DMS 273 (cell line): ENCODE results near the gene SLC44A1.

Source experiments
- DNase-seq: peaks from one replicate; lab custom pipeline; 2025; ENCODE audit not compliant: unreplicated experiment; lab: John Stamatoyannopoulos, UW

SLC44A1 gene

DNA sequence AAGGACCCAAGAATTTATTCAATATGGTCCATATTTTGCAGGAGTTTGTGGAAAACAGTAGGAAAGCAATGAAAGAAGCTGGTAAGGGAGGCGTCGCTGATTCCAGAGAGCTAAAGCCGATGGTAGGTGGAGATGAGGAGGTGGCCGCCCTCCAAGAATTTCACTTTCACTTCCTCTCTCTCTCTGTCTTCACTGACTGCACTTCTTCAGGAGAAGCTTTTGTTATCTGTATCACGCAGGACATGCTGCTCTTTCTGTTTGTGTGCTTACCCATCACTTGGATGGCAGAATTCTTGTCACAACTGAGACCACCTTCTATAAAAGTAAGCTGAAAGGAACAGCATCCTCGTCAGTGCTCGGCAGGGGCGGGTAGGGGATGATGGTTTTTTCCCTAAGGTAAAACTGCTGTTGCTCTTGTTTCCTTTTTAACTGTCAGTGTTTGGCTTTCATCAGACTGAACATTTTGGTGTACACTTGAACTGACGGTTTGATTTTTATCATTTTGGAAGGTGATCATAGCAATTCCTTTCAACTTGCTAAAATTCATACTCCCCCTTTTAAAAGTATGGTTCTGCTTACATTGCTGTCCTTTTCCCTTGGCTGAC, 141.0 kb downstream of the SLC44A1 start:
- no peak for DNase-seq

DNA sequence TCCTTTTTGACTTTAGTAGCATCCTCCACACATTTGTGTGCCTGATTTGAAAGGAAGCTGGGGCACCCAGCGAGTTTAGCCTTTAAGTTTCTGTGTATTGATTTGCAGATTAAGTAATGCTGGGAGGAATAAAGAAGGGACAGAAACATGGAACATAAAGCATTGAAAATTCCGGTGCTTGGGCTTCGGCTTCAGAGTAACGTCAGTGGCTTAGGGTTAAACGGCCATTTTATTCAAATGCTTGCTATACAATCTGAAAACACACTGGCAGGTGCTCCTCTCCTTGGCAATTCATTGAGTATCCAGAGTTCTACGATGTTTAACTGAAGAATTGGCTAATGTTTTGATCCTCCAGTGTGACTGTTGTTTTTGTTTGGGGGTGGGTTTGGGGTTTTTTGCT, 145.3 kb downstream of the SLC44A1 start:
- no peak for DNase-seq

DNA sequence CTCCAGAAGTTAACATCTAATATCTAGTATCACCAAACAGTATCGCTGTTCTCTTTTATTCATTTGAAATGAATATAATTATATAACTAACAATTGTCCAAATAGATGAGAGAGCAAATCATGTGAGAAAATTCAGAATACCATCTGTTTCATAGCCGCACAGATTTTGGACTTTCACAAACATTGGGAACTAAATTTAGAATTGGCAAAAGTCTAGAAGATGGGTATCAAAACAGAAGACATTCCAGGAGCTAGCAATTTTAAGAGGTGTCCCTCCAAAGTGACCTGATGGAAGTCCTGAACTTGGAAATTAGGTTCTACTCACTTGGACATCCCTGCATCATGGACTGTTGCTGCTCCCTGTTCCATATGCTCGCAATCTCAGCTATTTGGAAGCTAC, 146.4 kb downstream of the SLC44A1 start:
- DNase-seq, result peak; percentile 41

DNA sequence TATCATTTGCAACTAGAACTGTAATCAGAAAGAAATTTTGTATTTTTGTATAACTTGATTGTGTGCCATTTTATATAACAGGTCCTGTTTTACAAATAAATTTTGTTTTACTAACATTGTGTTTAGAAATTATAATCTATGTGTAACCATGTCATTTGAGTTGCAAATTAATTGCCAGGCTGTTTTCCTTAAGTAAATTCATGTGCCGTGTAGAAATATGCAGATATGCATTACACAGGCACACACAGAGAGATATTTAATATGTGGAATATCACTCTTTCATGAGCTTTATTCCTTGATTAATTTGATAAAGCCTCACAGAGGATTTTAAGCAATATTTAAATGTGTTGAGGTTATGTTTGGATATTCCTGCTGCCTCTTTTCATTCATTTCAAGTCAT, 146.8 kb downstream of the SLC44A1 start:
- DNase-seq, result peak; percentile 28

DNA sequence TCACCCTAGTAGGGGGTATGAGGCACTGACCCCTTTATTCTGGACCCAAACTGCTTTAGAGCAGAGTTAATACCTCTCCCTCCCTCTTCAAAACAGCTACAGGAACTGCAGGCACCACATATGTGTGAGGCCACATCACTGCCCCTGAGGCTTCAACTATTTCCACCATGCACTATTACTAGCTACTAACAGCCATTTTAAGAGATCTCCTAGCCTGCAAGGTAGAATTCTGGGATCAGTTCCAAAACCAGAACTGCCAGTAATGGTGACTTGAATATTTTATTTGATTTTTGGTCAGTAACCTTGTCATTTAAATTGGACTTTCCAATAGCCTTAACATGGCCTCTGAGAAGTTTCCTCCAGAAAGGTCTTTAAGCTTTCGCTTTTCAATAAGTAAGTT, 148.1 kb downstream of the SLC44A1 start:
- peak; percentile 51 for DNase-seq

DNA sequence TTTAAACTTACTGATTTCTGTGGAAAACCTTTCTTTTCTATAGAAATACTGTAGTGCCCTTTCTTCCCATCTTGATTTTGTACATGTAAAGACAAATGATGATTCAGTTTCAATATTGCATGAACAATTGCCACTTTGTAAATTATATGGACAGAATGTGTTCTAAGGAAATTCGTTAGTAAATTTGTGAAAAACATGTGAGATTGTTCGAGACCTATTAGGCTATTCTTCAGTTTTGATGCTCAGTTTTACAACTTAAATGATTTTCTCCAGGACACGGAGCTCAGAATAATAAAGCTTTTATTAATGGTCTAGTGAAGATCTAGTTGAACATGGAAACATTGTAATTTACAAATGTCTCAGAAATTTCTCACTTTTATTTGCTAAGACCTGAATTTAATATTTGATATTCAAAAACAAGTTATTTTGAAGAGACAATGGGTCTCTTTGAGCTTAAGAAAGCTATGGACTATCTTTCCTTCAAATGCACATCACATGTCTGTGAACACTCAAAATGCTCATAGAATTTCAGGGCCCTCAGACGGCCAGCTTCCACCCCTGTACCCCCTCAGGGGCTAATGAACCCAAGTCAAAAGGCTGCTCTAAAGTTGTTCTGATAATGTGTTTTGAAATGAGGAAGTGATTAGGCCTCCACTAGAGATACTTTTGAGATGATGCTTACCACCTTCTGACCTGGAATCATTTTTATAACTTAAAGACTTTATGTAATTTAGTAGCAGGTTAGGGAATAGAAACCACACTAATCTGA, 149.3 kb downstream of the SLC44A1 start:
- no peak for DNase-seq

DNA sequence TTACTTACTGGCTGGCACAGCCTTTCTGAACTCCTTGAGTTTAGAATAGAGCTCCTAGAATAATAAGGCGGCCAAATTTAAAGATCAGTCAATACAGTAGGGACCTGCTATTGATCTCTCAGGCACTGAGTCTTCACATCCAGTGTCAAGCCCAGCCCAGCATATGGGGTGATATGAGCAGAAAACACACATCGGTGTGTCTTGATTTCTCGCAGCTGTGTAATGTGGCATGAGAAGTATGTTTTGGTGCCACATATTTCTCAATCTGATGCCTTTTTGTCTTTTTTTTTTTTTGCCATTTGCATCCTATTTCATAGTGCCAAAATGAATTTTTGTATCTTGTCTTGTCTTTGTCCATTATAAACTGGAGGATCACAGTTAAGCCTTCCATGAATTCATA, 152.0 kb downstream of the SLC44A1 start:
- DNase-seq, result peak; percentile 20

DNA sequence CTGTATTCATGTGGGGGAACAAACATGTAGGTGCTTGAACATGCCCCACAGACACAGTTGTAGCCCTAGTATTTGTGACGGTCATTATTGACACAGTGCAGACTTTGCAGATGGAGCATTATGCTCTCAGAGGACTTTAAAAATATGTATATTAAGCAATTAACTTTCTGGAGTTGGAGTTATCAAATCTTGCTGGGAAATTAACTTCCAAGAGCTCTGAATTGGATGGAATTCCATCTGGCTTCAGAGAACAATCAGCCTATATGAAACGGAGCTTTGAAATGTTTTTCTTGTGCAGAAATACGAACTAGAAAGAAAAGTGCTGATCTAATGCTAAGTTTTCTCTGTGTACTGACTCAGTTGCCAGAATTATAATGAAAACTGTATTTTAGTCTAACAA, 152.4 kb downstream of the SLC44A1 start:
- DNase-seq, result peak; percentile 28

DNA sequence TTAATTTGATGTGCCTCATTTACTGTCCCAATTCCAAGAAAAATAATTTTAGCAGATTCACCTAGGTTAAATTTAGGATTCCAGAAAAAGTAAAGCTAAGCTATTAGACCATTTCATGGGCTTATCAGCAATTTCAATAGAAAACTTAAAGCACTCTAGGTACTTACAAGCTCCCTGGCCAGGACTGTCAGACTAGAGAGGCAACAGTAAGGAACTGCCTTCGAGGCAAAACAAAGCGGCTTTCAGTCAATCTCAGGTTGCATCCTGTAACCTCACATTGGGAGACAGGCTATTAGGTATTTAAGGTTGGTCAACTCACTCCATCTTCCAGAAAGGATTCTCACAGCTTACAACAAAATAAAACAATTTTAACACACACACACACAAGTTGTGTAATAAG, 154.7 kb downstream of the SLC44A1 start:
- no peak for DNase-seq

DNA sequence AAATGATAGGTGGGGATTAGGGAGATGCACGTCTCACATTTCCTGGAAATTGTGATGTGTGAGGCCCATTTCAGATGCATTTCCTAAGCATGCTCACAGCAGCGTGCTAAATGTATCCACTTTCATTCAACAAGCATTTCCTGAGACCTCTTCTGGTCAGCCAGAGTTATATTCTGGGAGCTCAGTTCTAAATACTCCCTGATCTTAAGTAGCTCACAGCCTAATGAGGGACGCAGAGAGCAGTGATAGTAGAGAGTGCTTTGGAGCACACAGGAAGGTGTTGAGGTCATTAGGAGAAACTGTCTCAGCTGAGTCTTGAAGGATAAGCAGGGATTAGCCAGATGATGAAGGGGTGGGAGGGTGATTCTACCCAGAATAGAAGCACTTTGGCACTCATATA, 157.2 kb downstream of the SLC44A1 start:
- peak; percentile 49 for DNase-seq

DNA sequence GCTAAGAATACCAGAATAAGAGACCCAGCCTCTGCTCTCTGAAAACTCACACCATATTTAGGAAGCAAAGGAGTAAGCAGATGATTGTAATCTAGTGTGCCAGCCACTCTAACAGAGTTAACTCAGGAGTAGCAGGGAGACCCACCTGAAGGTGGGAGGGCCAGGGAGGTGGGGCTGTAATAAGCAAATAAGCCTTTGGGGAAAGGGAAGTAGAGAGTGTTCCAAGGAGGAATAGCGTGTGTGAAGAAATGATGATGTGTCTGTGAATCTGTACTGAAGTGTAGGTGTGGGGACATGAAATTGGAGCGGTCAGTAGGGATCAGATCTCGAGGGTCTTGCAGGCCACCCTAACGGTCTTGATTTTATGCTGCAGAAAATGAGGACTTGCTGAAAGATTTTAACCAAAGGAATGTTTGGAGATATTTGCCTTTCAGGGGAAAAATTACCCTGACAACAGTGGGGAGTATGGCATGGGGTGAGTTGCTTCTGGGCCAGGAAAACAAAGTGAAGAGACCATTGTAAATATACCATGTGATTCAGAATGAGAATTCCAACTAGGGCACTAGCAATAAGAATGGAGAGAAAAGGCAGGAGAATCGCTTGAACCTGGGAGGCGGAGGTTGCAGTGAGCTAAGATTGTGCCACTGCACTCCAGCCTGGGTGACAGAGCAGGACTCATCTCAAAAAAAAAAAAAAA, 159.2 kb downstream of the SLC44A1 start:
- DNase-seq, result no peak

DNA sequence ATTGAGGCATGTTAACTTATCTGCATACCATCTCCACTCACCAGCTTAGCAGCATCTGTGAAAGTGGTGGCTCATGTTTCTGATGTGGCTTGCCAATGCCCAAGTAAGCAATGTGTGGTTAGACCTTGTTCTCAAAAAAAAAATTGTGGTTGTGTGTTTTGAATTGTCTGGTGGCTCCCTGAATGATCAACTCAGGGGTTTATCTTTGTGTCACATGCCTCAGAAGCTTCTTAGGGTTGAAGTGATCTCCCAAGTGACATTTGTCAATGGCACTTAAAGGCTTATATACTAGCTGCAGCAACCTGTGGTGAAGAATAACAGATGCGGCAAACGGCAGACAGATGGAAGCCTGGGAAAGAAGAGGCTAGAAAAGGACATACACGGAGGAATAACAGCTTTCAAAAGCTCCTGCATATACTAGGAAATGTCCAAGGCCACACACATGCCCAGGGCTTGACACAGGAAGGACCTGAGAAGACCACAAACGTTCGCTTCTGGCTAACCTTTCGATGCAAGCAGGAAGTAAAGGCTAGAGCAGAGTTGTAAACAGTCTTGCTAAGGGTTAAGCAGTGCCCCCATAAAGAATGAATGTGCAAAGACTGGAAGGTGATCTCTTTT, 161.2 kb downstream of the SLC44A1 start:
- DNase-seq, result peak; percentile 89

DNA sequence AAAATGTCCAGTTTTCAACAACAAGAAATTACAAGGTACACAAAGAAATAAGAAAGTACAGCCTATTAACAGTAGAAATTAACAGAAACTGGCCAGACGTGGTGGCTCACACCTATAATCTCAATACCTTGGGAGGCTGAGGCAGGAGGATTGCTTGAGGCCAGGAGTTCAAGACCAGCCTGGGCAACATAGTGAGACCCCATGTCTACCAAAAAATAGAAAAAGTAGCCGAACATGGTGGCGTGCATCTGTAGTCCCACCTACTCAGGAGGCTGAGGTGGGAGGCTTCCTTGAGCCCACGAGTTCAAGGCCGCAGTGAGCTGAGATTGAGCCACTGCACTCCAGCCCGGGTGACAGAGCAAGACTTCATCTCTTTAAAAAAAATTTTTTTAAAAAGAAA, 161.9 kb downstream of the SLC44A1 start:
- no peak for DNase-seq

DNA sequence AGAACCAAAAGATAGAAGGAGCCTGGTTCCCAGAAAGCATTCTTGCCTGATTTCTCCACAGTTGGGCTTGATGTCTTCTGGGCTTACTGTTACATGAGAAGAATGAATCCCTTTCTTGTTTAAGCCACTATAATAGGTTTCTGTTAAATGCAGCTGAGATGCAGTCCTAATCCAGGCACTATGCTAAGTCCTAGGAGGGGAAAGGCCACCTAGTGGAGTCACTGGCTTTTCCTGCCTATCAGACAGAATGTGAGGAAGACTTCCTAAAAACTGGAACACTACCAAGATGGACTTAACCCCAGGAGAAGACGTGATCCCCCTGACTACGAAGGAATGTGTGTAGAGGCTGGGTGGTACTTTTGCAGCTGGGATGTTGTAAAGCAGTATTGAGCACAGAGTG, 169.1 kb downstream of the SLC44A1 start:
- peak; percentile 72 for DNase-seq

DNA sequence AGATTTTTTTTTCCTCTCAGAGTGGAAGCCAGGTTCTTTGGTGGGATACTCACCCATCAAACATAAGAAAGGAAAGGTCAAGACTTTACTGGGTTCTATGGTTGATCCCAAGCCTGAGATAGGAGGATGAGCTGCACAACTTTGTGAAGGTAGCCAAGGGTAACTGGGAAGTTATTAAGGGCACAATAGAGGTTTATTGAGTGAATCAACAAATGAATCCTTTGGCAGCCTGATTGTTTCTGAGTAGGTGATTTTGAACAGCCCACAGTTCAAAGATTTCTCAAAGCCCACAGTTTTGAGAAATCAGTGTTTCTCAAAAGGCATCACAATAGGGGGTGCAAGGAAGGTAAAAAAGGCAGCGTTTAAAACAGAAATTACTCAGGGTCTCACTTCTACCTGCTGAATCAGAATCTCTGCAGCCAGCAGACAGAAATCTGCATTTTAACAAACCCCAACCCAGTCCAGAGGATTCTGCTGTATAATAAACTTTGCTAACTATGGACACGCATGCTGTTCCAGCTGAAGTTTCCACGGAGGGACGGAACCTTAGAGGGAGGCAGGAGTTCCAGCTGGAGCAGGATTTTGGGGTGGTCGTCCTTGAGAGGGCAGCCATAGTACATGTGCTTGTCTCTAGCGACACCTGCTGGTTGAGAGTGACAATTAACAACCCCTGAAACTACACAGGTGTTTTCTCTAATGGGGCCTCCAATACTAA, 170.7 kb downstream of the SLC44A1 start:
- DNase-seq, result peak; percentile 83

DNA sequence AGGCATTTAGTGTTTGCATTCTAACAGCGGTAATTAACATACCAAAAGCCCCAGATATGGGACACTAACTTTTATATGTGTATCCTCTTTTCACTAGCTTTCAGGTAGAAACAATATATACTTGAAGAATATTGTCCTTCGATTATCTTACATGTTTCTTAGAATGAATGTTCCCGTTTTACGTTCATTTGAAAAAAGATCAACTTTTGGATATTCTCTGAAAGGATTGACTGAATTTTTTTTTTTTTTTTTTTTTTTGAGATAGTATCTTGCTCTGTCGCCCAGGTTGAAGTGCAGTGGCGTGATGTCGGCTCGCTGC, 171.2 kb downstream of the SLC44A1 start:
- no peak for DNase-seq

DNA sequence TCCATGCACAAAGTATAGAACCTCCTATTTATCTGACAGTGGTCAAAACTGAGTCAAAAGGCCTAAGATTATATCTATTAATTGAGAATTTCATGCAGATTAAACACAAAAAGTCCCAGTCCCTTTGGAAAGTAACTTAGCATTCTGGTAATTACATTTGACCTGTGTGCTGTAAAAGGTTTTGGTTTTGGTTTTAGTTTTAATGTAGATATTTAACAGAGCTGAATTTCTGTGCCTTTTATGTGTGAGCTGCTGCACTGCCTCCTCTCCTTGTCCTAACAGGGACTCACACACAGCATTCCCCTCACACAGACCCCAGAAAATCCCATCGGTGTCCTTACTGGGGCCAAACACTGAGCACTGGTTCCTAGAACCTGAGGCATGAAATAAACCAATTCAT, 172.4 kb downstream of the SLC44A1 start:
- DNase-seq, result no peak

DNA sequence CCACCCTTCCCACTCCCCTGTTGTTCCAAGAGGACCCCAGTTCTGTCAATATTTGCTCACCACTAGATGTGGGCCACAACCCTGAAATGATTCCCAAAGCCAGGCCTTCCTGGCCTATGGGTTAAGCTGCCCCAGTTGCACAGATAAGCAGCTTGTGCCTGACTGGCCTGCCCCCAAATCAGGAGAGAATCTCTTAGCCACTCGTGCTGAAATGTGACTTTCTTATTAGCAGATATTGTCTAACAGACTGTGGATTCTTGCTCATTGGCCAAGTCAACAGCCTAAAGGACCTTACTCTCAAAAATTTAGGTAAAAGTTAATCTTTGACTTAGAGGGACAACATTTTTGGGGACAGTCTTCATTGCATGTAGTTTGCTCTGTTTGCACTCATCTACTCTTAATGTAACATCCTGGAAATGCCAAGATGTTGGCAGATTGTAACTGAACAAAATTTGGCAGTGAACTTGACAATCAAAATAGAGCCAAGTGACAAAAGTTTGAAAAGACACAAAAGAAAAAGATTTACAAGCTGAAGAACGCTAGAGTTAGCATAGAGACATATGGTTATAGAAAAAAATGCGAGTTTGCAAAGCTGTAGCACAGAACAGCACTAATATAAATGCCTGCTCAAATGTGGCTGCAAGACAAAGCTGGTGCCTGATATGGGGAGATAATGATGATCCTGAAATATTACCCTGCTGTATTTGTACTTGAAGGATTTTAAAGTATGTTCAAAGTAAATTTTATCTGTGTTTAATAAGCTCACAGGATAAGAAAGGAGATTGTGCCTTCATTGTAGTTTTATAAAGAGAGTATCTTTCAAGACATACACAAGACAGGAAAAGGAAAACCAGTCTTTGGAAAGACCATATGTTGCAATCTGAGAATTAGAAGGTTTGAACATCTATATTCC, 174.4 kb downstream of the SLC44A1 start:
- DNase-seq, result peak; percentile 27

DNA sequence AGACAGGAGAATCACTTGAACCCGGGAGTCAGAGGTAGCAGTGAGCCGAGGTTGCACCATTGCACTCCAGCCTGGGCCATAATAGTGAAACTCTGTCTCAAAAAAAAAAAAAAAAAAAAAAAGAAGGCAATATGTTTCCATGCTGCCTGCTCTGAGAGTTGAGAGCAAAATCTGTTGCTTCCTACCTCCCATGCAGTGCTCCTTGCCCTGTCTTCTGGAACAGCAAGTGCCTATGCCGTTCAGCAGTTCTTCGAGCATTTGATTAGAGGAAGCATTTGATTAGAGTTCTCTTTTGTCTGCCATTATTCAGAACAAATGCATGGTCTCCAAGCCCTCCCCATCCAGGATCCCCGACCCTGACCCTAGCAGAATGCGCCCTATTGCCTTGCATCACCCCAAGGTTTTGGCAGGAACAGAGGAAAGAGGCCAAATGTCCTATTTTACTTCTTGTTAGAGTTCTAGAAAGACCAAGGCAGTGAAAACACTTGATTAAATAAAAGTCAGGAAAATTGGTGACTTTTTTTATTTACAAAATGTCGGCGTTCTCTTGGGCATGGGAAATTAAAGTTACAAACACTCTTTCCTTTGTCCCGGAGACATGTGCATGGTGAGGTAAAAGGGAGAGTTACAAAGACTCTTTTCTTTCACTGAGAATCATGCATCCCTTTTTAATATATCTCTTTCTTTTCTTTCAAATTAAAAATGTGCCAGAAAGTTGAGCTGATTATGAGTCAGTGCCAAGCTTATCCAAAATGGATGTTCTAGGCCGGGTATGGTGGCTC, 175.6 kb downstream of the SLC44A1 start:
- no peak for DNase-seq

DNA sequence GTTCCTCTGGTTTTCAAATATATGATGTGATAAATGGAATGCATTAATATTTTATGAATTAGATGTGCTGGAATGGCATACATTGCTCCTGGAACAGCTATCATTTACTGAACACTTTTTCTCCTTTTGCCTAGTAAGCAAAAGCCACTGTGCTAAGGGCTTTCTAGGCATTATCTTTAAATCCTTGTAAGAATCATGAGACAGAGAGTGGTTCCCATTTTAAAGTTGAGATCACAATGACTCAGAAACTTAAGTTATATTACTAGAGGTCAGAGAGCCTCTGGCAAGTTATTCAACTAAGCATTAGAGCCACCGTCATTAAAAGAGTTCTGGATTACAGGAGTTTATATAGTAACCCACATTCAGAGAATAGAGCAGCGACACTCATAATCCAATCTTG, 176.7 kb downstream of the SLC44A1 start:
- no peak for DNase-seq
